ENCODE measurements around the gene RIPOR3.
"Not testable (repeated sequence)": the region's sequence is repeated elsewhere in the genome, so short reads cannot be mapped to it uniquely, and the experiment has no call there.

The RIPOR3 gene

GRCh38 chr20:50651676-50652075 is 39.7 kb downstream of the RIPOR3 start:
- DNase-seq, result no peak

DNA sequence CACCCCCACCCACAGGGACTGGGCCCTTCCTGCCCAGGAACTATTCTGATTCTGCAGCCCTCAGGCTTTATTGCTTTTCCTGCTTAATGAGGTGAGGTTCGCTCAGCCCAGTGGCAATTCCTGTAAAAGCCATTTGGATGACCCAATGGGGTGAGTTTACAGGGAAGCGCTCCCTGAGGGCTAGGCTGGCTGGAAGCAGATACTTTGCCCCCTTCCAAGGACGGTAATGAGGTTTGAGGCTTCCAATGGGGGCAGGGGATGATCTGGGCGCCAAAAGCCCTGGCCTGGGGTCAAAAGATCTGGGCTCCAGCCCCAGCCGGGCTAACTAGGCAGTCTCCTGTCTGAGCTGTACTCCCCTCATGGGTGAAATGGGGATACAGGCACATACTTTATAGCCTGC is 41.8 kb downstream of the RIPOR3 start:
- DNase-seq, result no peak

- no peak for DNase-seq
Measured at GRCh38 chr20:50648651-50649050, 42.7 kb downstream of the RIPOR3 start.

GRCh38 chr20:50646483-50646996 is 44.8 kb downstream of the RIPOR3 start:
- no peak for DNase-seq

- no peak for DNase-seq
Measured at GRCh38 chr20:50645253-50646068, 45.9 kb downstream of the RIPOR3 start.

GRCh38 chr20:50642288-50642803 is 49.0 kb downstream of the RIPOR3 start:
- no peak for DNase-seq

GRCh38 chr20:50641625-50642287 is 49.6 kb downstream of the RIPOR3 start:
- DNase-seq, result not testable (repeated sequence)

DNA sequence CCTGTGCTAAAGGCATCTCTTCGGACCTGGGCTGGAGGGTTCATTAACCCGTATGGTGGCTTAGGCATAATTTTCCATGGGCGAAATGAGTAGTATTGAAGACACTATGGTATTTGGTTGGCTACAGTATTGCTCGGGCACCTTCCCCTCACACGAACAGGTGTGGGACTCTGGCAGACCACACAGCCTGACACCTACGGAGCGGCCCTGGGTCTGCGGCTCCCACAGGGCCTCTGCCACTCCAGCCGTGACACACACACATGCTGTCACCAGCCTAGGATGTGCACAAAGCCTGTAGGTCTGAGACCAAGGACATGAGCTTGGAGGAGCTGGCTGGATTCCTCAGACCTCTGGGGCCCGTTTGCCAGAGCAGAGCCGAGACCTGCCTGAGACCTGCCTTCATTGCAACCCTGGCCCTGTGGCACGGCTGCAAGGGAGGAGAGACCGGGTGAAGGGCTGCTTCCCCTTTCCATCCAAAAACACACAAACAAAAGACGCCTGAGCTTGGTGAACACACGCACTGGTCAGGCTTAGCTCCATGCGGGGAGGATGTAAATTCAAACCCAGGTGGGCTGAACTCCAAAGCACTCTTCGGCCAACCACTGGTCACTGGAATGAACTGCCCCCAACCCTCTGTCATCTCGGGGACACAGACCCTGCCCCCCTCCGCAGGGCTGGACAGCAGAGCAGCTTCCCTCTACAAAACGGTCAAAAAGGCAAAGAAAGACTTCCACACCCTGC is 51.2 kb downstream of the RIPOR3 start:
- DNase-seq, result not testable (repeated sequence)

DNA sequence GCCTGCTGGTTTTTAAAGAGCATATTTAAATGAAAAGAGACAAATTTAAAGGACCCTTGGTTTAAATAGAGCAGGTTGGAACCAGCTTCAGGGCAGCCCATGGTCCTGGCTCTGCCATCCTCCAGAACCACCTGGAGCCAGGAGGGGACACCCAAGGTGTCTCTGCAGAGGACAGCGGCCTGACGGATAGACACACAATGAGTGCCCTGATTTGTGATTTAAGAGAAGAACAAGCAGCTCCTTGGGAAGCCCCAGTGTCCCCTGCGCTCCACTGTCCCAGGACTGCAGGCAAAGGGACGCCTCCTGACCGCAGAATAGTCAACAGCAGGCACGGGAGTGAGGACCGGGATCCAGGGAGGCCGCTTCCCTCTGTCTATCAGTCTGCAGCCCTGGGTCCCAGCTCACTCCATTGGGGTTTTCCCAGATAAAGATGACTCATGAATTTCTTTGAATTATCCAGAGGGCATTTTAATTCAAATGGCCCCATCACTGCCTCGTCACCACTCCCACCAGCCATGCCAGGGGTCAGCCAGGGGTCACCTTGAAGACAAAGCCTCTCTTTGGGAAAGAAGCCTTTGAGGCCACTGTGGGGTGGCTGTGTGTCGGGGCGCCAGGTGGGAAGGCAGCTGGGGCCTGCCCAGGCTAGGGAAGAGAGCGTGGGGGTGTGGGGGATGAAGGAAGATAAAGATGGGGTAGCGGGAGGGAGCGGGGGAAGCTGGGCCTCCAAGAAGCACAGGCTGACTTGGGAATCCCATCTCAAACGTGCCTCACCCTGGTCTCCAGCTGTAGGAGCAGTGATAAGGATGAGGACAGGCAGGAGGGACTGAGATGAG is 53.1 kb downstream of the RIPOR3 start:
- DNase-seq, result not testable (repeated sequence)

GRCh38 chr20:50636601-50637540 is 54.5 kb downstream of the RIPOR3 start:
- no peak for DNase-seq

GRCh38 chr20:50635676-50636600 is 55.4 kb downstream of the RIPOR3 start:
- DNase-seq, result peak; percentile 55

DNA sequence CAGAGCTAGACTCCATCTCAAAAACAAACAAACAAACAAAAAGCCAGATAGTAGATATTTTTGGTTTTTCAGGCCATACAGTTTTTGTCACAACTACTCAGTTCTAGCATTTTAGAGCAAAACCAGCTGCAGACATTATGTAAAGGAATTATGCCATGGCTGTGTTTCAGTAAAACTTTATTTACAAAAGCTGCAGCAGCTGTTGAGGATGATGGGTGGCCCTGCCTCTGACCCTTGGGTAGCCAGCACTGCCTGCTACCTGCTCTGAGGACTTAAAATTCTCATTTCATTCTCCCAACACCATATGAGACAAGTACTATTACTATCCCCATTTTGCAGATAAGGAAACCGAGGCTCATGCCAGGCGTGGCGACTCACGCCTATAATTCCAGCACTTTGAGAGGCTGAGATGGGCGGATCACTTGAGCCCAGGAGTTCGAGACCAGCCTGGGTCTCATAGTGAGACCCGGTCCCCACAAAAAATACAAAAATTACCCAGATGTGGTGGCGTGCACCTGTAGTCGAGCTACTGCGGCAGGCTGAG is 56.3 kb downstream of the RIPOR3 start:
- no peak for DNase-seq

DNA sequence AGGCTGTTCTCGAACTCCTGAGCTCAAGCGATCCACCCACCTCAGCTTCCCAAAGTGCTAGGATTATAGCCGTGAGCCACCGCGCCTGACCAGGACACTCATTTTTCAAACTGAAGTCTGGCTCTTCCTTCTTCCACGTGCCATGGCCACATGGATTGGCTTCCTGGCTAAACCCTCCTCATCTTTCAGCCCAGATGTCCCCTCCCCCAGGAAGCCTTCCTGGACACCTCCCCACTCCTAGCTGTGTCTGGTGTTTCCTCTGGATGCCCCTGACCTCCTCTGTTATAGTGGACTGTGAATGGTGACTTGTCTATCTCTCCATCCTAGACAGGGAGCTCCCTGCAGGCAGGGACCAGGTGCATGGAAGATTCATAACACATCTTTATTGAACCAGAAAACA is 57.2 kb downstream of the RIPOR3 start:
- DNase-seq, result no peak

DNA sequence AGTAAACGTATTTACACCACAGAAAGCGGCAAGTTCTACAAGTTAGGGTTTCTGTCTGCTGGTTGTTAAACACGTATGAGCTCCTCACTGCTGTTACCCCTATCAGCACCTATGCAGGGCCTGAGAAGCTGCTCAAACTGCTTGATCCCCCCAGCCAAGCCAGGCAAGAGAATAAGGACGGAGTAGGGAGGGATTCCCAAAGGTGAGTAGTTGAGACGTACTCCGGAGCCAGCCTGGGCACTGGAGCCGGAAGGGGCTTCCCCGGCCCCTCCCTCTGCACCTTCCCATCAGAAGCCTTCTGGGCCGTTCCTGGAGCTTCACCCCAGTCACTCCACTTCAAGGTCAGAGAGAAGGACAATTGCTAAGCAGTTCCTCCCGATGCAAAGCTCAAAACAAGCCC is 58.0 kb downstream of the RIPOR3 start:
- DNase-seq, result no peak

GRCh38 chr20:50632701-50633100 is 58.6 kb downstream of the RIPOR3 start:
- no peak for DNase-seq

- no peak for DNase-seq
Measured at GRCh38 chr20:50632236-50632635, 59.1 kb downstream of the RIPOR3 start.

GRCh38 chr20:50630578-50631263 is 60.6 kb downstream of the RIPOR3 start:
- no peak for DNase-seq

DNA sequence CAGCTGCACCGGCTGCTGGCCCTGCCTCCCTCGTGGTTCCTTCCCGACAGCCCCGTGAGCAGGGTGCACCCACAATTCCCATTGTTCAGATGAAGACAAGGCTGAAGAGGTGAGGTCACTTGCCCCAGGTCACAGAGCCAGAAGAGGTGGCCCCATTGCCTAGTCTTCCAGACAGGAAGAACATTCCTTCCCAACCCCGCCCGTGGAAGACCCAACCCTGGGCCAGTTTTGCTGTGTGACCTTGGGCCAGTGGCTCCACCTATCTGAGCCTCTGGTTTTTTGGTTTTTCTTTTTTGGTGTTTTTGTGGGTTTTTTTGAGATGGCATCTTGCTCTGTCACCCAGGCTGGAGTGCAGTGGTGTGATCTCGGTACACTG is 61.7 kb downstream of the RIPOR3 start:
- DNase-seq, result no peak

Measured in stimulated activated CD4-positive, alpha-beta T cell treated with anti-CD3 and anti-CD28 coated beads, Interleukin-1b, Interleukin-23, amount 100 ng/mL, for 48 hours (primary cell).